SU-DHL-6 (cell line): ENCODE measurements around the gene KCNK3.
A peak's percentile ranks its signal among the peaks of the same experiment; 100 is the strongest.

ENCODE experiments used
- H2AFZ ChIP-seq: fragments of 200-600 bp; sonication (generic); 2 replicates; pipeline ENCODE4 v1.6.1; 2014; ENCODE audit warnings: low read depth, mild to moderate bottlenecking, moderate library complexity, mixed read lengths, antibody characterized with exemption, low read length; ENCODE audit not compliant: severe bottlenecking
- H3F3A ChIP-seq: fragments of 200-600 bp; shearing (Covaris generic); 2 replicates; pipeline ENCODE4 v1.6.0; 2016; ENCODE audit warnings: antibody characterized with exemption, mild to moderate bottlenecking; ENCODE audit not compliant: insufficient read depth
- H3K27ac ChIP-seq: fragments of 200-600 bp; sonication (generic); 2 replicates; pipeline ENCODE4 v1.5.1; 2016; ENCODE audit warnings: low read depth, mild to moderate bottlenecking, low read length, moderate library complexity, mixed read lengths
- H3K27me3 ChIP-seq: fragments of 200-600 bp; sonication (generic), shearing (Covaris generic); 2 replicates; pipeline ENCODE4 v1.6.0; 2014; ENCODE audit warnings: mild to moderate bottlenecking, low read length
- H3K36me3 ChIP-seq: fragments of 200-600 bp; sonication (generic); 2 replicates; pipeline ENCODE4 v1.6.1; 2014; ENCODE audit warnings: mild to moderate bottlenecking, low read length, mixed read lengths
- H3K4me2 ChIP-seq: fragments of 300-600, 200-600 bp; shearing (Covaris generic), sonication (generic); 2 replicates; pipeline ENCODE4 v1.6.0; 2014; ENCODE audit warnings: low read length, low read depth, mild to moderate bottlenecking; ENCODE audit not compliant: poor library complexity, severe bottlenecking
- H3K4me3 ChIP-seq: fragments of 200-600 bp; sonication (generic); 2 replicates; pipeline ENCODE4 v1.5.1; 2014; ENCODE audit warnings: antibody characterized with exemption, low read length, mild to moderate bottlenecking, mixed read lengths; ENCODE audit not compliant: insufficient read depth, poor library complexity, severe bottlenecking
- H3K79me2 ChIP-seq: fragments of 200-600 bp; sonication (generic); 2 replicates; pipeline ENCODE4 v1.6.1; 2014; ENCODE audit warnings: mild to moderate bottlenecking, low read length, moderate library complexity; ENCODE audit not compliant: insufficient read depth
- H3K9ac ChIP-seq: fragments of 200-600 bp; sonication (generic); 2 replicates; pipeline ENCODE4 v1.7.0; 2014; ENCODE audit warnings: mild to moderate bottlenecking, low read length
- H3K9me2 ChIP-seq: fragments of 200-600 bp; sonication (generic); replicated peaks from 2 replicates; pipeline ENCODE4 v1.6.1; 2014; ENCODE audit warnings: low read length; ENCODE audit not compliant: insufficient read depth
- H3K9me3 ChIP-seq: fragments of 200-600 bp; sonication (generic); 2 replicates; pipeline ENCODE4 v1.6.1; 2014; ENCODE audit warnings: low read length, mixed read lengths; ENCODE audit not compliant: insufficient read depth
- H4K20me1 ChIP-seq: fragments of 200-600 bp; sonication (generic); 2 replicates; pipeline ENCODE4 v1.6.1; 2014; ENCODE audit warnings: low read depth, mild to moderate bottlenecking, antibody characterized with exemption, low read length, moderate library complexity, mixed read lengths
- CTCF ChIP-seq: fragments of 200-600 bp; sonication (generic); IDR thresholded peaks from one replicate; pipeline ENCODE4 v1.5.1; 2017; ENCODE audit warnings: antibody characterized with exemption, mild to moderate bottlenecking, low read length, moderate library complexity; ENCODE audit not compliant: insufficient read depth, poor library complexity, severe bottlenecking
- EZH2phosphoT487 ChIP-seq: fragments of 200-600 bp; sonication (generic), shearing (Covaris generic); conservative IDR thresholded peaks from 2 replicates; pipeline ENCODE4 v1.6.1; 2018; ENCODE audit warnings: mild to moderate bottlenecking, antibody characterized with exemption, low read length, moderate library complexity, mixed read lengths

The KCNK3 gene

GRCh38 chr2:26765475-26766200, 73.1 kb downstream of the KCNK3 start:
- H3K9ac ChIP-seq = peak overlapping the region; percentile 91
- H3K27ac ChIP-seq = no peak overlapping the region
- H3K9me3 ChIP-seq = no peaks in the 10 kb centered on the region
- no peaks in the 10 kb centered on the region for H3K36me3 ChIP-seq
- H2AFZ ChIP-seq = no peak overlapping the region
- H4K20me1 ChIP-seq = no peaks in the 10 kb centered on the region
- H3K4me2 ChIP-seq = peak overlapping the region; percentile 67
- H3K9me2 ChIP-seq = no peaks in the 10 kb centered on the region
- peak overlapping the region; percentile 82 for H3K4me3 ChIP-seq
- H3K27me3 ChIP-seq = no peaks in the 10 kb centered on the region
- TF ChIP-seq CTCF (no peak), EZH2phosphoT487 (no peak)
- peaks cover 31% of the 10 kb centered on the region for H3K79me2 ChIP-seq
- H3F3A ChIP-seq = no peaks in the 10 kb centered on the region

GRCh38 chr2:26767129-26767528, 74.6 kb downstream of the KCNK3 start:
- Histone ChIP-seq H3K4me3 (no peak overlapping the region), H2AFZ (no peak overlapping the region), H3K9me3 (no peaks in the 10 kb centered on the region), H3K27me3 (no peaks in the 10 kb centered on the region), H3K9me2 (no peaks in the 10 kb centered on the region), H3K27ac (no peak overlapping the region), H3F3A (no peaks in the 10 kb centered on the region), H3K36me3 (no peaks in the 10 kb centered on the region), H3K4me2 (no peak overlapping the region), H3K9ac (no peak overlapping the region), H4K20me1 (no peaks in the 10 kb centered on the region), H3K79me2 (peaks cover 37% of the 10 kb centered on the region)
- TF ChIP-seq CTCF (no peak), EZH2phosphoT487 (no peak)

- H3K9me3 ChIP-seq = no peaks in the 10 kb centered on the region
- TF ChIP-seq EZH2phosphoT487 (no peak), CTCF (no peak)
- H3K79me2 ChIP-seq = peaks cover 37% of the 10 kb centered on the region
- no peak overlapping the region for H3K9ac ChIP-seq
- H2AFZ ChIP-seq = no peak overlapping the region
- no peak overlapping the region for H3K4me3 ChIP-seq
- H3F3A ChIP-seq = no peaks in the 10 kb centered on the region
- H3K9me2 ChIP-seq = no peaks in the 10 kb centered on the region
- H3K27me3 ChIP-seq = no peaks in the 10 kb centered on the region
- no peaks in the 10 kb centered on the region for H4K20me1 ChIP-seq
- no peak overlapping the region for H3K27ac ChIP-seq
- no peaks in the 10 kb centered on the region for H3K36me3 ChIP-seq
- H3K4me2 ChIP-seq = no peak overlapping the region
These were observed 75.5 kb downstream of the KCNK3 start for GRCh38 chr2:26767894-26768487.
